GM23248 (cell line): ENCODE results near the gene PACSIN1. TPM values are rescaled to one million over a fixed set of nuclear protein-coding genes. Genes with fewer than 3 reads are reported as not detected.

Experiments used
- DNase-seq: peaks from one replicate; pipeline ENCODE4 v3.0.0-alpha.2; 2015
- H2AFZ ChIP-seq: fragments of 200-600 bp; sonication (generic); 2 replicates; pipeline ENCODE4 v1.6.1; 2016; ENCODE audit warnings: antibody characterized with exemption
- H3F3A ChIP-seq: fragments of 200-600 bp; sonication (generic); 2 replicates; pipeline ENCODE4 v1.6.1; 2016; ENCODE audit warnings: mild to moderate bottlenecking, antibody characterized with exemption, mixed run types; ENCODE audit not compliant: insufficient read depth
- H3K27ac ChIP-seq: fragments of 200-600 bp; sonication (generic); 2 replicates; pipeline ENCODE4 v1.5.1; 2016; ENCODE audit warnings: mild to moderate bottlenecking
- H3K27me3 ChIP-seq: fragments of 200-600 bp; sonication (generic); replicated peaks from 2 replicates; pipeline ENCODE4 v1.6.1; 2016; ENCODE audit warnings: mild to moderate bottlenecking; ENCODE audit not compliant: insufficient read depth
- H3K36me3 ChIP-seq: fragments of 200-600 bp; sonication (generic); 2 replicates; pipeline ENCODE4 v1.6.1; 2016; ENCODE audit warnings: low read depth, mild to moderate bottlenecking
- H3K4me1 ChIP-seq: fragments of 200-600 bp; sonication (generic); 2 replicates; pipeline ENCODE4 v1.6.1; 2016; ENCODE audit warnings: mild to moderate bottlenecking; ENCODE audit not compliant: insufficient read depth
- H3K4me2 ChIP-seq: fragments of 200-600 bp; sonication (generic); one replicate; pipeline ENCODE4 v1.6.1; 2016; ENCODE audit warnings: mild to moderate bottlenecking; ENCODE audit not compliant: unreplicated experiment
- H3K4me3 ChIP-seq: fragments of 200-600 bp; sonication (generic); 2 replicates; pipeline ENCODE4 v1.5.1; 2016; ENCODE audit warnings: mild to moderate bottlenecking
- H3K79me2 ChIP-seq: fragments of 200-600 bp; sonication (generic); 2 replicates; pipeline ENCODE4 v1.6.1; 2016; ENCODE audit warnings: mild to moderate bottlenecking; ENCODE audit not compliant: insufficient read depth
- H3K9ac ChIP-seq: fragments of 200-600 bp; sonication (generic); 2 replicates; pipeline ENCODE4 v1.6.1; 2016; ENCODE audit warnings: mild to moderate bottlenecking
- H3K9me2 ChIP-seq: fragments of 200-600 bp; sonication (generic); 2 replicates; pipeline ENCODE4 v1.6.1; 2016; ENCODE audit warnings: mixed run types, mild to moderate bottlenecking, moderate library complexity; ENCODE audit not compliant: insufficient read depth
- H3K9me3 ChIP-seq: fragments of 200-600 bp; sonication (generic); one replicate; pipeline ENCODE4 v1.6.1; 2017; ENCODE audit warnings: low read depth
- H4K20me1 ChIP-seq: fragments of 200-600 bp; sonication (generic); 2 replicates; pipeline ENCODE4 v1.6.0; 2016; ENCODE audit not compliant: insufficient read depth
- EZH2 ChIP-seq: fragments of 200-600 bp; sonication (generic); IDR thresholded peaks from 2 replicates; pipeline ENCODE4 v1.6.1; 2018; ENCODE audit warnings: antibody characterized with exemption, mild to moderate bottlenecking; ENCODE audit not compliant: insufficient read depth, poor library complexity, severe bottlenecking
- EZH2phosphoT487 ChIP-seq: fragments of 200-600 bp; sonication (generic); IDR thresholded peaks from 2 replicates; pipeline ENCODE4 v1.6.1; 2018; ENCODE audit warnings: antibody characterized with exemption, moderate library complexity, mild to moderate bottlenecking, low read depth; ENCODE audit not compliant: insufficient read depth
- WGBS, 2 experiments: methylation state at CpG; one replicate each; pipeline ENCODE4 v1.1.6; 2015 to 2017; ENCODE audit warnings: low lambda C conversion rate in 2 of 2, low coverage in 1 of 2; ENCODE audit errors: missing lambda C conversion rate in 2 of 2; 5-methylcytosine and 5-hydroxymethylcytosine counted together
- in situ Hi-C: fragments of 300-500 bp; cut with MboI; formaldehyde crosslinking; loops from 2 replicates; pipeline ENCODE4 v1.15.0; 2020
- polyA plus RNA-seq: library from polyadenylated mRNA; unstranded; fragments of >200 nt; fragmentation: Nextera tagmentation; extraction: Ambion mirVana; gene quantifications from 2 replicates; pipeline ENCODE4 v1.2.1, GENCODE V29; 2016
- total RNA-seq: library from RNA; depleted of rRNA; stranded (reverse); fragments of >200 nt; shearing (Covaris generic); gene quantifications from 2 replicates; pipeline ENCODE4 v1.2.3, GENCODE V29; 2014

The PACSIN1 gene
- total and polyA plus RNA-seq, 2 experiments from 2014 or later = not detected

DNA sequence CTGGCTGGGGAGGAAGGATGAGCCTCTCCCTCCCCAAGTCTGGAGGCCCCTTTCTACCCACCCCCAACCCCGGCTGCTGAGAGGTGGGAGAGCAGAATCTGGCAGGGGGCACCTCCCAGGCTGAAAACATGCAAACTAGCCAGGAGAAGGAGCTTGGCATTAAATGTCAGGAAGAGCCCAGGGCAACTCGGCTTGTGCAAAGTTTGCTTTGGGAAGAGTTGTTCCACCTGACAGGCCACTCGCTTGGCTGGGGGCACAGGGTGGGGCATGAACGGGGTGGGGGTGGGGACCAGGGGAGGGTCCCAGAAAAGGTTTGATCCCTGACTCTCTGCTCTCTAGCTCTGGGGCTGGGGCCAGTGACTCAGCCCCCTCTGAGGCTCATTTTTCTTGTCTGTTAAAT is 87.3 kb downstream of the PACSIN1 start:
- Histone ChIP-seq H3K79me2 (no peaks in the 10 kb centered on the region), H3K9me3 (no peaks in the 10 kb centered on the region), H3K4me2 (no peak overlapping the region), H3K9ac (no peak overlapping the region), H3K4me3 (no peak overlapping the region), H3F3A (no peaks in the 10 kb centered on the region), H3K9me2 (no peaks in the 10 kb centered on the region), H2AFZ (no peak overlapping the region), H3K36me3 (no peaks in the 10 kb centered on the region), H4K20me1 (no peaks in the 10 kb centered on the region), H3K27me3 (no peaks in the 10 kb centered on the region), H3K4me1 (no peaks in the 10 kb centered on the region), H3K27ac (no peak overlapping the region)
- in situ Hi-C loops = no loop called here
- DNase-seq = no peak
- TF ChIP-seq EZH2phosphoT487 = no peak
- TF ChIP-seq EZH2 = no peak
- 43 to 50% methylated on average over 1 to 4 of the region's 4 CpGs for WGBS, 2 experiments

DNA sequence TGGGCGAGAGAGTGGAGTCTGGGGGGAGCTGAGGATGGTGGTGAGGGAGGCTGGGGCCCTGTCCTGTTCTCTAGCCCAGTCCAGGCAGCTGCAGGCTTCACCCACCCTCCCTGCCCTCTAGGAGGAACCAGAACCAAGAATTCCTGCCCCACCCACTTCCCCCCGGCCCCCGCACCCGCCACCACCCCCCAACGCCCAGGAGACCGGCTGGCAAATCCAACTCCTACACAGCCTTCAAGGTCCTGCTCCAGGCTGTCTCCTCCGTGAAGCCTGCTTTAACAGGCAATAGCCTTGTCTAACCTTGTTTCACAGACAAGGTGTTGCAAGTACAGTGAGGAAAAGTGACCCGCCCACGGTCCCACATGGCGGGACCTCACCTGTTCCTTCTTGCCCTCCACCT is 87.9 kb downstream of the PACSIN1 start:
- TF ChIP-seq EZH2 = no peak
- no peak for TF ChIP-seq EZH2phosphoT487
- Histone ChIP-seq H3K9me2 (no peaks in the 10 kb centered on the region), H3K27me3 (no peaks in the 10 kb centered on the region), H3K27ac (no peak overlapping the region), H3K79me2 (no peaks in the 10 kb centered on the region), H3K4me1 (no peaks in the 10 kb centered on the region), H3K9ac (no peak overlapping the region), H4K20me1 (no peaks in the 10 kb centered on the region), H2AFZ (no peak overlapping the region), H3K4me2 (no peak overlapping the region), H3K36me3 (no peaks in the 10 kb centered on the region), H3F3A (no peaks in the 10 kb centered on the region), H3K9me3 (no peaks in the 10 kb centered on the region), H3K4me3 (no peak overlapping the region)
- 78 to 90% methylated on average over 5 to 10 of the region's 10 CpGs for WGBS, 2 experiments
- in situ Hi-C loops = no loop called here
- DNase-seq = no peak

DNA sequence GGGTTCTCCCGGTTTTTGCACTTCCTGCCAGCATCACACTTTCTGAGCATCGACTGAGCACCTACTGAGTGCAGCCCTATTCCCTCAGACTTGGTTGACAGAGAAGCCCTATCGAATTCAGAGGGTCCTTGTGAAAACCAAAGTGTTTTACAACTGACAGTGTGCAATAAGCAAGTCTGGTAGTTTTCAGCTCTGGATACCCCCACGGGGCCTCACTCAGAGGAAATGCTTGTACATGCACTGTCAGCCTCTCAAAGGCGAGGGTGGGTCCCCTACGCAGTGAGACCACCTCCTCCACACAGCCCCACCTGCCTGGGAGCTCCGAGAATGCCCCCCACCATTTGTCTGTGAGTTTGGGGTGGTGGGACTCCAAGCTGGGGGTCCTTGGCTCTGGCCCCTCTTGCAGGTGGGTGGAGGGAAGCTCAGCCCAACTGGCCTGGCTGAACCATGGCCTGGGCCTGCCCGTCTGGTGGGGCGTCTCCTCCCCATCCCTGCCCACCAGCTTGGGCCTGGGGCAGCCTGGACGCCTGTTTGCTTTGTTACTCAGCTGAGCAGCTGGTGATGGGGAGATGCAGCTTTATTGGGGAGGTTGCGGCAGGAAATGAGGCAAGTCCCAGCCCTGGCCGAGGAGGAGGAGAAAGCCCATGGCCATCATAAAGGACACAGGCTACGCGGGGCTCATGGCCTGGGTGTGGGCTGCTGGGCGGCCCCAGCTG is 88.6 kb downstream of the PACSIN1 start:
- H4K20me1 ChIP-seq = no peaks in the 10 kb centered on the region
- H3K4me1 ChIP-seq = no peaks in the 10 kb centered on the region
- 35 to 39% methylated on average over 15 of the region's 15 CpGs for WGBS, 2 experiments
- H3F3A ChIP-seq = no peaks in the 10 kb centered on the region
- H3K27me3 ChIP-seq = no peaks in the 10 kb centered on the region
- H3K9me3 ChIP-seq = no peaks in the 10 kb centered on the region
- no peaks in the 10 kb centered on the region for H3K9me2 ChIP-seq
- H3K9ac ChIP-seq = no peak overlapping the region
- H3K36me3 ChIP-seq = no peaks in the 10 kb centered on the region
- no peak overlapping the region for H3K27ac ChIP-seq
- DNase-seq = no peak
- no peak overlapping the region for H3K4me2 ChIP-seq
- no peak overlapping the region for H2AFZ ChIP-seq
- no peak overlapping the region for H3K4me3 ChIP-seq
- in situ Hi-C loops = no loop called here
- TF ChIP-seq EZH2phosphoT487 = no peak
- TF ChIP-seq EZH2 = no peak
- H3K79me2 ChIP-seq = no peaks in the 10 kb centered on the region

DNA sequence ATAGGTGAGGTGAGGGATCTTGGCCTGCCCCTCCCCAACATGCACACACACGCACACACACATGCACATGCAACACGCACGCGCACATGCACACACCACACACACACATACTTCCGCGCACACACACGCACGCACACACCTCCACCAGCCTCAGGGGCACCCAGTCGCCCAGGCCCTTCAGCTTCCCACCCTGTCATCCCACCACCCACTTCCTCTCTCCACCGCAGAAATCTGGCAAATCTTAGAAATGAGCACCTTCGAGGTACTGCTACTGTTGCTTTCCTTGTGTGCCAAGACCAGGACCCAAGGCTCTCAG is 89.1 kb downstream of the PACSIN1 start:
- Histone ChIP-seq H3K9me3 (no peaks in the 10 kb centered on the region), H2AFZ (no peak overlapping the region), H3K4me1 (no peaks in the 10 kb centered on the region), H3K4me2 (no peak overlapping the region), H3K36me3 (no peaks in the 10 kb centered on the region), H3K9ac (no peak overlapping the region), H3F3A (no peaks in the 10 kb centered on the region), H3K27me3 (no peaks in the 10 kb centered on the region), H3K9me2 (no peaks in the 10 kb centered on the region), H3K27ac (no peak overlapping the region), H4K20me1 (no peaks in the 10 kb centered on the region), H3K4me3 (no peak overlapping the region), H3K79me2 (no peaks in the 10 kb centered on the region)
- in situ Hi-C loops = no loop called here
- DNase-seq = no peak
- TF ChIP-seq EZH2phosphoT487 (no peak), EZH2 (no peak)
- 89% methylated on average over 11 of the region's 11 CpGs for WGBS, 2 experiments

DNA sequence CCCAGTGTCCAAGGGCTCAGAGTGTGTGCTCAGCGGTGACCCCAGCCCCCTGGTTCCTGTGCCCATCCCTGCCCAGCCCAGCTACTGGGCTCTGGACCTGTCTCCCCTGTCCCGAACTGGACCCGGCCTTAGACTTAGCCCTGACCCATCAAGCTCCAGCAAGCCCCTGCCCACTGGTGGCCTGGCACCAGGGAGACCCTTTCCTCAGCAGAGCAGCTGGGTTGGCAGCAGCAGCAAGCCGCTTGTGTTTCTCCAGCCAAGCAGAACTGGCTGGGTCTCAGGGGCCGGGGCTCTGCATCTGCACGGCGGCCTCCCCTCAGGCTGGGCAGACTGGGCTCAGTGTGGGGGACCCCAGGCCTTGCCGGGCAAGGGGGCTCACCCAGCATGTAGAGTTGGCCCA is 89.5 kb downstream of the PACSIN1 start:
- DNase-seq = no peak
- H3K9me3 ChIP-seq = no peaks in the 10 kb centered on the region
- H3K9me2 ChIP-seq = no peaks in the 10 kb centered on the region
- no peaks in the 10 kb centered on the region for H3K36me3 ChIP-seq
- no peaks in the 10 kb centered on the region for H3K27me3 ChIP-seq
- H3K4me1 ChIP-seq = no peaks in the 10 kb centered on the region
- H3K4me3 ChIP-seq = no peak overlapping the region
- H3F3A ChIP-seq = no peaks in the 10 kb centered on the region
- no peak overlapping the region for H3K27ac ChIP-seq
- H3K9ac ChIP-seq = no peak overlapping the region
- H4K20me1 ChIP-seq = no peaks in the 10 kb centered on the region
- TF ChIP-seq EZH2phosphoT487 (no peak), EZH2 (no peak)
- H3K4me2 ChIP-seq = no peak overlapping the region
- in situ Hi-C loops = no loop called here
- 71 to 74% methylated on average over 8 of the region's 8 CpGs for WGBS, 2 experiments
- no peaks in the 10 kb centered on the region for H3K79me2 ChIP-seq
- no peak overlapping the region for H2AFZ ChIP-seq
